Nephron progenitor cell (in vitro differentiated cells): ENCODE measurements around the gene ERP44.
"Not testable (repeated sequence)": the region's sequence is repeated elsewhere in the genome, so short reads cannot be mapped to it uniquely, and the experiment has no call there.

Experiments used
- DNase-seq: peaks from one replicate; pipeline ENCODE4 v3.0.0; 2021
- H3K27ac Mint-ChIP-seq: 2 replicates; pipeline ENCODE4 v1.8.0; 2021; ENCODE audit warnings: mild to moderate bottlenecking, moderate library complexity, mixed read lengths
- H3K27me3 Mint-ChIP-seq: 2 replicates; pipeline ENCODE4 v1.8.0; 2021; ENCODE audit warnings: mild to moderate bottlenecking, low read depth, mixed read lengths; ENCODE audit not compliant: poor library complexity
- H3K36me3 Mint-ChIP-seq: 2 replicates; pipeline ENCODE4 v1.8.0; 2021; ENCODE audit warnings: low read depth, mixed read lengths
- H3K4me1 Mint-ChIP-seq: 2 replicates; pipeline ENCODE4 v1.8.0; 2021; ENCODE audit warnings: mixed read lengths
- H3K4me3 Mint-ChIP-seq: 2 replicates; pipeline ENCODE4 v1.8.0; 2021; ENCODE audit warnings: mild to moderate bottlenecking, moderate library complexity, mixed read lengths
- H3K9me3 Mint-ChIP-seq: 2 replicates; pipeline ENCODE4 v1.8.0; 2021; ENCODE audit warnings: mild to moderate bottlenecking, moderate library complexity, mixed read lengths
- TF ChIP-seq, protein P1 (sequence below): fragments of 200-600 bp; sonication (generic); IDR thresholded peaks from 2 replicates; pipeline ENCODE4 v1.5.0; 2021; ENCODE audit warnings: antibody characterized with exemption

Gene ERP44

DNA sequence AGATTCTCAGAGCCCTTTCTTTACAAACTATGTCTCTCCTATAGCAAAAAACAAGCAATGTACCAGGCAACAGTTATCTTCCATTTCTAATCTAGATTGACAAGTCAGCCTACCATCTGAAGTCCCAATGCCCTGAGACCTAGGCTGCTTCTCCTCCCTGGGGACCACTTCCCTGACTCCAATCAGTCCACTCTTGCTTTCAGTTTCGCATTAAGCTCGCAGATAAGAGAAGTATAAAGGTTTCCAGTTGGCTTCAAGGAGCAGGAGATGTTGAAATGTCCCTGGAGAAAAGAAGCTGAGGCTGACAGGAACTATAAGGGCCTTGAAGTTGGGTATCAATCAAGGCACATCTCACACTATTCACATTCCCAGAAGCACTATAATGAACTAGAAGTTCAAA lies 32.3 kb downstream of the ERP44 start:
- Mint-ChIP-seq H3K4me1 (no peaks in the 10 kb centered on the region), H3K27ac (no peak overlapping the region), H3K4me3 (no peak overlapping the region), H3K36me3 (peaks cover 24% of the 10 kb centered on the region), H3K27me3 (no peaks in the 10 kb centered on the region), H3K9me3 (peaks cover 29% of the 10 kb centered on the region)
- TF ChIP-seq, protein P1, sequence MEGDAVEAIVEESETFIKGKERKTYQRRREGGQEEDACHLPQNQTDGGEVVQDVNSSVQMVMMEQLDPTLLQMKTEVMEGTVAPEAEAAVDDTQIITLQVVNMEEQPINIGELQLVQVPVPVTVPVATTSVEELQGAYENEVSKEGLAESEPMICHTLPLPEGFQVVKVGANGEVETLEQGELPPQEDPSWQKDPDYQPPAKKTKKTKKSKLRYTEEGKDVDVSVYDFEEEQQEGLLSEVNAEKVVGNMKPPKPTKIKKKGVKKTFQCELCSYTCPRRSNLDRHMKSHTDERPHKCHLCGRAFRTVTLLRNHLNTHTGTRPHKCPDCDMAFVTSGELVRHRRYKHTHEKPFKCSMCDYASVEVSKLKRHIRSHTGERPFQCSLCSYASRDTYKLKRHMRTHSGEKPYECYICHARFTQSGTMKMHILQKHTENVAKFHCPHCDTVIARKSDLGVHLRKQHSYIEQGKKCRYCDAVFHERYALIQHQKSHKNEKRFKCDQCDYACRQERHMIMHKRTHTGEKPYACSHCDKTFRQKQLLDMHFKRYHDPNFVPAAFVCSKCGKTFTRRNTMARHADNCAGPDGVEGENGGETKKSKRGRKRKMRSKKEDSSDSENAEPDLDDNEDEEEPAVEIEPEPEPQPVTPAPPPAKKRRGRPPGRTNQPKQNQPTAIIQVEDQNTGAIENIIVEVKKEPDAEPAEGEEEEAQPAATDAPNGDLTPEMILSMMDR = no peak
- no peak for DNase-seq

DNA sequence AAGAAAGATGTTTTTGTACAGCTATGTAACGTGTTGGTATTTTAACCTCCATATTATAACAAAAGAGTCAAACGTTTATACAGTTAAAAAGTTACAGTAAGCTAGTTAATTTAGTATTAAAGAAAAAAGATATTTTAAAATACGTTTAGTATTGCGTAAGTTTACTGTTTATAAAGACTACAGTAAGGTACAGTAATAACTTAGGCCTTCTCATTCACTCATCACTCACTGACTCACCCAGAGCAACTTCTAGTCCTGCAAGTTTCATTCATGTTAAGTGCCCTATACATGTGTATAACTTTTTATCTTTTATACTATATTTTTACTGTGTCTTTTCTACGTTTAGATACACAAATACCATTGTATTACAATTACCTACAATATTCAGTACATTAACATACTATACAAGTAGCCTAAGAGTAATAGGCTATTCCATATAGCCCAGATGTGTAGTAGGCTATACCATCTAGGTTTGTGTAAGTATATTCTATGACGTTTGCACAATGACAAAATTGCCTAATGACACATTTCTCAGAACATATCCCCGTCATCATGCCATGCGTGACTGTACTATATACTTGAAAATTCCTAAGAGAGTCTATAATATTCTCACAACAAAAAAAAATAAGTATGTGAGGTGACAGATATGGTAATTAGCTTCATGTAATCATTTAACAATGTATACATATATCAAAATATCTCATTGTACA lies 33.8 kb downstream of the ERP44 start:
- no peak for DNase-seq
- Mint-ChIP-seq H3K4me3 (no peak overlapping the region), H3K9me3 (peaks cover 23% of the 10 kb centered on the region), H3K4me1 (no peaks in the 10 kb centered on the region), H3K27me3 (no peaks in the 10 kb centered on the region), H3K27ac (no peak overlapping the region), H3K36me3 (peaks cover 21% of the 10 kb centered on the region)
- TF ChIP-seq, protein P1 = no peak

DNA sequence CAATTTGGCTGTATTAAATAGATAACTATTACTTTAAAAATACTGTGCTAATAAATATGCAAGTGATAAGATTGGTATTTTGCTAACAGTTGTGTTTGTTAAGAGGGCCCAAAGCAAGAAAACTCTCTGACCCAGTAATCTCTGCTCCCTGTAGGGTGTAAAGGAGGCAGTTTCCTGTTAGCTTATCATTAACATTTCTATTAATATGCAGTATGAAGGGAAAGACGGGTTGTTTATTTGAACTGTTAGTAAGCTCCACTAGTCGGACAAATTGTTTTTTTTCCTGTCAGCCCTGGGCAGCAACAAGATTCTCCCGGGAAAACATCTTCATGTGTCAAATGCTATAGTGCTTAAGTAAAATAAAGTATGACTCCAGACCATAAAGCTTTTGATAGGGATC lies 35.6 kb downstream of the ERP44 start:
- H3K9me3 Mint-ChIP-seq = peaks cover 14% of the 10 kb centered on the region
- peaks cover 16% of the 10 kb centered on the region for H3K36me3 Mint-ChIP-seq
- H3K4me1 Mint-ChIP-seq = no peaks in the 10 kb centered on the region
- no peak overlapping the region for H3K27ac Mint-ChIP-seq
- H3K27me3 Mint-ChIP-seq = no peaks in the 10 kb centered on the region
- TF ChIP-seq, protein P1 = no peak
- no peak for DNase-seq
- H3K4me3 Mint-ChIP-seq = no peak overlapping the region

DNA sequence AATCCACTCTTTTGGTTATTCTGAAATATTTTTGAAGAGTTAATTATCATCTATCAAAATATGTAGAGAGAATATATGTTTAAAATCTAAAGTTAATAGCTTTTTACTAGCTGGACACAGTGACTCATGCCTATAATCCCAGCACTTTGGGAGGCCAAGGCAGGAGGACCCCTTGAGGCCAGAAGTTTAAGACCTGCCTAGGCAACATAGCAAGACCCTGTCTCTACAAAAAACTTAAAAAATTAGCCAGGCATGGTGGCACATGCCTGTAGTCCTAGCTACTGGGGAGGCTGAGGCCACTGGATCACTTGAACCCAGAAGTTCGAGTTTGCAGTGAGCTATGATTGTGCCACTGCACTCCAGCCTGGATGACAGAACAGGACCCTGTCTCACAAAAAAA lies 36.1 kb downstream of the ERP44 start:
- not testable (repeated sequence) for H3K4me3 Mint-ChIP-seq, H3K4me1 Mint-ChIP-seq, H3K27ac Mint-ChIP-seq, H3K27me3 Mint-ChIP-seq, DNase-seq
- peaks cover 16% of the 10 kb centered on the region for H3K36me3 Mint-ChIP-seq
- H3K9me3 Mint-ChIP-seq = peaks cover 14% of the 10 kb centered on the region

DNA sequence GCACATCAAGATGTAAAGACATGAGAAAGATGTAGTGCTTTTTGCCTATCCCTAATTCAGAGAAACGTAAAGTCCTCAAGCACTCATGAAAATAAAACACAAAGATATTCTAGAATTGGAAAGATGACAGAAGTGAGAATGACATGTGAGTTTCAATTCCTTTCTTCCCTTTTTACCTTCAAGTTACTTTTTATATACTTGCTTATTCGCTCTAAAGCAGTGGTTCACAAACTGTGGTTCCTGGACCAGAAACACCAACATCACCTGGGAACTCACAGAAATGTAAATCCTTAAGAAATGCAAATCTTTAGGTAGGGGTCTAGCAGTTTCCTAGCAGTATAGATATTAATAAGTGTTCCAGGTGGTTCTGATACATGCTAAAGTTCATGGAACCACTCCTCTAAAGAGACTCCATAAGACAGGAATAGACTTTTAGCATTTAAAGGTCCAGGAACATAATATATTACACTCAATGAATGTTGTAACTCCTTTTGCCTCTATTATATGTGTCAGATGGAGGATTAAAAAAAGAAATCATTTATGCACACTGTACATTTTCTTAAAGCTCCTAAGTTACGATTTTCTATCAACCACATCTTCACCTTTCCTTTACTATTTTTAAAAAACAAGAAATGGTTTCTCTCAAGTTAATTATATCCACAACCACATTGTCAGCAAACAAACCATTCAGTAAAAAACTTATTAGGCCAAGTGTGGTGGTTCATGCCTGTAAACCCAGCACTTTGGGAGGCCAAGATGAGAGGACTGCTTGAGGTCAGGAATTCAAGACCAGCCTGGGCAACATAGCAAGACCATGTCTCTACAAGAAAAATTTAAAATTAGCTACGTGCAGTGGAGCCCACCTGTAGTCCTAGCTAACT lies 39.9 kb downstream of the ERP44 start:
- Mint-ChIP-seq H3K27me3 (no peaks in the 10 kb centered on the region), H3K4me1 (no peaks in the 10 kb centered on the region), H3K27ac (peak overlapping the region; percentile 1), H3K36me3 (peaks cover 5% of the 10 kb centered on the region), H3K4me3 (no peak overlapping the region), H3K9me3 (no peaks in the 10 kb centered on the region)
- TF ChIP-seq, protein P1 = no peak
- DNase-seq = no peak

DNA sequence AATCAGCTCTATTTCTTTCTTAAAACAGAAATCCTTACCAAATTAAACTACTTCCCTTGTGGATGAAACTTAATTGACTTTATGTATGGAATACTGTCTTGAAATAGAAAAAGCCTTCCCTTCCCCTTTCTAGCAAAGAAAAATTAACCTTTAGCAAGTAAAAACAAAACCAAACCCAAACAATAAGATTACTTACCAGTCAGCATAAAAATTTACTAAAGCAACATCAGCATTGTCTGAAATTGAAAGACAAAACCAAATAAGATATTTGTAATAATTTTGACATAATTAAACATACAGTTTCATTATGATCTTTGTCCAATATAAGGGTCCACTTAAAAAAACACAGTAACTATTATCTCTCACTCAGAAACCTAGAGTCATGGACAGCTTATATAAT lies 41.2 kb downstream of the ERP44 start:
- Mint-ChIP-seq H3K27ac (no peak overlapping the region), H3K4me1 (no peaks in the 10 kb centered on the region), H3K4me3 (no peak overlapping the region), H3K27me3 (no peaks in the 10 kb centered on the region), H3K9me3 (no peaks in the 10 kb centered on the region), H3K36me3 (peaks cover 5% of the 10 kb centered on the region)
- DNase-seq = no peak
- TF ChIP-seq, protein P1 = no peak
